ENCODE measurements around the gene UBE2H.

DNA sequence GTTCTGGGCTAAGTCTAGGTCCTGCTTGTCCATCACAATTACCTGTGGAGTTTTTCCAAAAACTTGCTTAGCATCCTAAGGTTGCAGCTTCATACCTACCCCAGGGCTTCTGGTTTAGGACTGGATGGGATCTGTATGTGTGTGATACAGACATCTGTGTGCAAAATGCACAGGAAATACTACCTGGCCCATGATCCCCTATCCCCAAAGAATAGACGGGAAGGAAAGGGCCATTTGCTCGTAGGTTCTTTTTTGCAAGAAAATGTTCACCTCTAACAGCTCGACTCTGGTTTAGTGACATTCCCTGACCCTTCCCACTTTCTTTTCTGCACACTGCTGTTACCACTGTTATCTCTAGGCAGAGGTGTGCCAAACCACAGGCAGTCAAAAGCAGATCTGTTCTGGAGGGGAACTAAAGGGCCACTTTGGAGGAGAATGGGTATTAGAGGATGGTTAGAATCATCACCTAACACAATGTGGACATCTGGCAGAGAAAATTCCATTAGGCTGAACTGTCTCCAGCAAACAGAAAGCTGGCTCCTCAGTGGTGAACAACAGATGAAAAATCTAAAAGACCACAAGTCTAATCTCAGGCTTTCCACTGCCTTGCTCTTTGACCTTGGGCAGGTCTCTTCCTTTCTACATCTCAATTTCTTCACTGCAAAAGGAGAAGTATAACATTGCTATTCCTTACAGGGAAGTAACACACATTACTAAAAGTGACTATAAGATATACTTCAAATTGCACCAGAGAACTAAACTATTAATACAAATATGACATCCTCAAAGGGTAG lies 107.4 kb downstream of the UBE2H start:
- no peak for TF ChIP-seq POLR2A (IDR thresholded peaks at IDR 0.05; ENCODE audit: low read depth, low read length)
- TF ChIP-seq, protein P1, sequence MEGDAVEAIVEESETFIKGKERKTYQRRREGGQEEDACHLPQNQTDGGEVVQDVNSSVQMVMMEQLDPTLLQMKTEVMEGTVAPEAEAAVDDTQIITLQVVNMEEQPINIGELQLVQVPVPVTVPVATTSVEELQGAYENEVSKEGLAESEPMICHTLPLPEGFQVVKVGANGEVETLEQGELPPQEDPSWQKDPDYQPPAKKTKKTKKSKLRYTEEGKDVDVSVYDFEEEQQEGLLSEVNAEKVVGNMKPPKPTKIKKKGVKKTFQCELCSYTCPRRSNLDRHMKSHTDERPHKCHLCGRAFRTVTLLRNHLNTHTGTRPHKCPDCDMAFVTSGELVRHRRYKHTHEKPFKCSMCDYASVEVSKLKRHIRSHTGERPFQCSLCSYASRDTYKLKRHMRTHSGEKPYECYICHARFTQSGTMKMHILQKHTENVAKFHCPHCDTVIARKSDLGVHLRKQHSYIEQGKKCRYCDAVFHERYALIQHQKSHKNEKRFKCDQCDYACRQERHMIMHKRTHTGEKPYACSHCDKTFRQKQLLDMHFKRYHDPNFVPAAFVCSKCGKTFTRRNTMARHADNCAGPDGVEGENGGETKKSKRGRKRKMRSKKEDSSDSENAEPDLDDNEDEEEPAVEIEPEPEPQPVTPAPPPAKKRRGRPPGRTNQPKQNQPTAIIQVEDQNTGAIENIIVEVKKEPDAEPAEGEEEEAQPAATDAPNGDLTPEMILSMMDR (conservative IDR thresholded peaks at IDR 0.05; ENCODE audit: low read depth, low read length), result no peak
- TF ChIP-seq USF2 (IDR thresholded peaks at IDR 0.05; ENCODE audit: low read depth, low read length), result no peak
- no peak for TF ChIP-seq ELK1 (IDR thresholded peaks at IDR 0.05; ENCODE audit: borderline replicate concordance, low read depth, low read length)
- TF ChIP-seq MXI1 (IDR thresholded peaks at IDR 0.05; ENCODE audit: borderline replicate concordance, low read depth, low read length), result no peak
- no peak for TF ChIP-seq CEBPB (IDR thresholded peaks at IDR 0.05; ENCODE audit: low read depth, low read length)
- no peak for TF ChIP-seq RAD21 (IDR thresholded peaks at IDR 0.05; ENCODE audit: low read length)
- no peak for TF ChIP-seq RFX5 (IDR thresholded peaks at IDR 0.05; ENCODE audit: low read depth, low read length)
- TF ChIP-seq RCOR1 (IDR thresholded peaks at IDR 0.05; ENCODE audit: insufficient replicate concordance, low read length), result no peak
- no peak for TF ChIP-seq BHLHE40 (IDR thresholded peaks at IDR 0.05; ENCODE audit: low read depth, low read length)

All from IMR-90 (cell line).